IMR-90 (cell line): ENCODE data around the gene AKR7A2. TPM values are rescaled to one million over a fixed set of nuclear protein-coding genes. Genes with fewer than 3 reads are reported as not detected.

Experiments used
- ATAC-seq: fragments of 200-7000 bp; cut with Tn5 transposase; 2 replicates; pipeline ENCODE4 v1.9.1; 2020; ENCODE audit warnings: low read depth, mild to moderate bottlenecking, moderate library complexity
- BruUV-seq: library from RNA; stranded (reverse); fragments of 400-500 nt; replicated peaks from 2 replicates; lab custom pipeline; 2021; lab: Mats Ljungman, UMichigan
- CTCF ChIA-PET: fragments of 300-600 bp; formaldehyde crosslinking; extraction: SDS; loops from one replicate; lab custom pipeline; 2021; ENCODE audit warnings: antibody characterized with exemption; lab: Yijun Ruan, JAX
- POLR2A ChIA-PET: fragments of 300-600 bp; sonication (Branson Sonifier 250); formaldehyde crosslinking; loops from one replicate; lab custom pipeline; 2022; ENCODE audit warnings: antibody characterized with exemption; ENCODE audit not compliant: unreplicated experiment; lab: Charles Lee
- DNase-seq: peaks from one replicate; pipeline ENCODE4 v3.0.0; 2013
- H2AFZ ChIP-seq: replicated peaks from 2 replicates; pipeline ENCODE3; 2013; ENCODE audit warnings: low read length, mild to moderate bottlenecking; ENCODE audit not compliant: poor library complexity
- H2AK5ac ChIP-seq: 2 replicates; pipeline ENCODE4 v1.6.1; 2013; ENCODE audit warnings: low read depth, low read length, inconsistent platforms
- H2AK9ac ChIP-seq: replicated peaks from 2 replicates; pipeline ENCODE3; 2013; ENCODE audit warnings: mild to moderate bottlenecking, low read depth, low read length, moderate library complexity; ENCODE audit not compliant: poor library complexity
- H2BK120ac ChIP-seq: 2 replicates; pipeline ENCODE4 v1.6.1; 2013; ENCODE audit warnings: low read depth, low read length, inconsistent platforms
- H2BK15ac ChIP-seq: 3 replicates; pipeline ENCODE4 v1.6.1; 2013; ENCODE audit warnings: low read depth, low read length, inconsistent platforms
- H2BK20ac ChIP-seq: 2 replicates; pipeline ENCODE4 v1.6.1; 2013; ENCODE audit warnings: low read depth, mild to moderate bottlenecking, inconsistent platforms, low read length, moderate library complexity
- H2BK5ac ChIP-seq: 2 replicates; pipeline ENCODE4 v1.6.1; 2013; ENCODE audit warnings: mild to moderate bottlenecking, low read depth, low read length, inconsistent platforms; ENCODE audit not compliant: poor library complexity, severe bottlenecking
- H3K14ac ChIP-seq: replicated peaks from 2 replicates; pipeline ENCODE4 v1.6.1; 2013; ENCODE audit warnings: low read depth, low read length, inconsistent platforms
- H3K18ac ChIP-seq: 2 replicates; pipeline ENCODE4 v1.6.1; 2013; ENCODE audit warnings: low read depth, low read length, control low read depth
- H3K23ac ChIP-seq: 2 replicates; pipeline ENCODE4 v1.6.1; 2013; ENCODE audit warnings: low read depth, low read length, inconsistent platforms
- H3K27ac ChIP-seq: 2 replicates; pipeline ENCODE4 v1.5.1; 2013; ENCODE audit warnings: mild to moderate bottlenecking, control low read depth, low read length; ENCODE audit not compliant: insufficient read depth
- H3K27me3 ChIP-seq: 2 replicates; pipeline ENCODE4 v1.6.1; 2013; ENCODE audit warnings: low read length; ENCODE audit not compliant: control insufficient read depth, insufficient read depth
- H3K36me3 ChIP-seq: 2 replicates; pipeline ENCODE4 v1.6.1; 2013; ENCODE audit warnings: low read length, mixed read lengths; ENCODE audit not compliant: control insufficient read depth, insufficient read depth
- H3K4ac ChIP-seq: 2 replicates; pipeline ENCODE4 v1.6.1; 2013; ENCODE audit warnings: low read depth, low read length, inconsistent platforms
- H3K4me1 ChIP-seq: 2 replicates; pipeline ENCODE4 v1.6.1; 2013; ENCODE audit warnings: low read length, mixed read lengths; ENCODE audit not compliant: control insufficient read depth, insufficient read depth
- H3K4me2 ChIP-seq: 2 replicates; pipeline ENCODE4 v1.6.1; 2013; ENCODE audit warnings: low read depth, mild to moderate bottlenecking, control low read depth, low read length, moderate library complexity
- H3K4me3 ChIP-seq: 2 replicates; pipeline ENCODE4 v1.5.1; 2013; ENCODE audit warnings: low read depth, mild to moderate bottlenecking, control low read depth, low read length, moderate library complexity; ENCODE audit not compliant: insufficient read depth
- H3K56ac ChIP-seq: 2 replicates; pipeline ENCODE4 v1.6.1; 2013; ENCODE audit warnings: low read length, inconsistent platforms; ENCODE audit not compliant: insufficient read depth; ENCODE audit errors: extremely low read depth
- H3K79me1 ChIP-seq, 2 experiments: 2 replicates each; pipeline ENCODE4 v1.6.1; 2013; ENCODE audit warnings: low read length in 2 of 2, inconsistent platforms in 1 of 2, low read depth in 1 of 2
- H3K9ac ChIP-seq: 2 replicates; pipeline ENCODE4 v1.6.1; 2013; ENCODE audit warnings: low read depth, low read length, control low read depth
- H3K9me1 ChIP-seq: 2 replicates; pipeline ENCODE4 v1.6.1; 2013; ENCODE audit warnings: low read length, inconsistent platforms; ENCODE audit not compliant: insufficient read depth
- H3K9me3 ChIP-seq: 2 replicates; pipeline ENCODE4 v1.6.1; 2013; ENCODE audit warnings: low read length; ENCODE audit not compliant: control insufficient read depth, insufficient read depth
- H4K20me1 ChIP-seq: 2 replicates; pipeline ENCODE4 v1.6.1; 2013; ENCODE audit warnings: low read length, inconsistent platforms; ENCODE audit not compliant: insufficient read depth
- H4K5ac ChIP-seq: 2 replicates; pipeline ENCODE4 v1.6.1; 2013; ENCODE audit warnings: mild to moderate bottlenecking, low read depth, low read length, control low read depth
- H4K8ac ChIP-seq, 2 experiments: 2 replicates each; pipeline ENCODE4 v1.6.1; 2013; ENCODE audit warnings: low read depth in 2 of 2, low read length in 2 of 2, control low read depth in 1 of 2, inconsistent platforms in 1 of 2
- H4K91ac ChIP-seq: 2 replicates; pipeline ENCODE4 v1.6.1; 2013; ENCODE audit warnings: low read depth, low read length, inconsistent platforms; ENCODE audit not compliant: insufficient read depth
- BHLHE40 ChIP-seq: fragments of 150-350 bp; IDR thresholded peaks from 2 replicates; pipeline ENCODE4 v1.6.1; 2016; ENCODE audit warnings: mild to moderate bottlenecking, low read depth, low read length
- FOS ChIP-seq: fragments of 150-350 bp; IDR thresholded peaks from 2 replicates; pipeline ENCODE4 v1.6.1; 2016; ENCODE audit warnings: low read depth, low read length
- MXI1 ChIP-seq: IDR thresholded peaks from 2 replicates; pipeline ENCODE4 v1.6.1; 2012; ENCODE audit warnings: low read depth, mild to moderate bottlenecking, low read length, moderate library complexity, borderline replicate concordance
- RAD21 ChIP-seq: IDR thresholded peaks from 2 replicates; pipeline ENCODE4 v1.6.1; 2012; ENCODE audit warnings: low read length, improper control_type of control experiment
- SMC3 ChIP-seq: fragments of 150-350 bp; IDR thresholded peaks from 2 replicates; pipeline ENCODE4 v1.6.1; 2016; ENCODE audit warnings: low read depth, mild to moderate bottlenecking, antibody characterized with exemption, low read length, moderate library complexity
- WGBS, 2 experiments: methylation state at CpG; one replicate each; pipeline versions ENCODE4 v1.1.5 to v1.1.7; 2013; ENCODE audit warnings: missing lambda C conversion rate in 2 of 2; ENCODE audit not compliant: insufficient read length in 1 of 2; ENCODE audit errors: extremely low coverage in 2 of 2; 5-methylcytosine and 5-hydroxymethylcytosine counted together
- dilution Hi-C: fragments of 300-500 bp; cut with HindIII; formaldehyde crosslinking; loops from one replicate; pipeline ENCODE4 v1.14.3; 2018; ENCODE audit warnings: low sequenced_read_pairs; ENCODE audit not compliant: unreplicated experiment
- in situ Hi-C: fragments of 300-500 bp; cut with MboI; formaldehyde crosslinking; loops from 3 replicates; pipeline ENCODE4 v1.14.3; 2019; ENCODE audit warnings: low sequenced_read_pairs, inconsistent platforms, mixed read lengths
- intact Hi-C: fragments of 100-400 bp; cut with micrococcal nuclease; formaldehyde crosslinking; loops from 2 replicates; pipeline ENCODE4 v1.10.0; 2022
- polyA plus RNA-seq, 3 experiments: library from polyadenylated mRNA; depleted of rRNA; stranded (reverse); fragments of >200 nt; gene quantifications; 2 replicates each; pipeline ENCODE4 v1.2.3, GENCODE V29; 2012; ENCODE audit warnings: low replicate concordance in 1 of 3
- total RNA-seq: library from RNA; depleted of rRNA; stranded (reverse); fragments of >200 nt; gene quantifications from 2 replicates; pipeline ENCODE4 v1.2.3, GENCODE V29; 2012

AKR7A2 gene
- total and polyA plus RNA-seq, 2 of the 4 experiments (the other 2 are of a cell fraction): 55.8 to 60.2 TPM

GRCh38 chr1:19309123-19309813 is 2.7 kb downstream of the AKR7A2 start:
- no peak overlapping the region for H3K56ac ChIP-seq
- dilution Hi-C loops (no loop called here), intact Hi-C loops (no loop called here), in situ Hi-C loops (no loop called here)
- H4K20me1 ChIP-seq: peaks cover 21% of the 10 kb centered on the region
- H3K9me1 ChIP-seq: peaks cover 21% of the 10 kb centered on the region
- no peak overlapping the region for H2BK5ac ChIP-seq
- H3K9ac ChIP-seq: no peak overlapping the region
- DNase-seq: peak; percentile 93
- no peak overlapping the region for H4K91ac ChIP-seq
- H3K4me1 ChIP-seq: peaks cover 18% of the 10 kb centered on the region
- H2AFZ ChIP-seq: no peak overlapping the region
- ChIA-PET CTCF (no interaction called here), POLR2A (interaction anchor here (0.5 to 0.6 kb wide), 2 partner anchors 34 to 39 kb away, joined by 3 to 5 read pairs; no protein-coding TSS in a partner anchor)
- no peak overlapping the region for H2BK20ac ChIP-seq
- H3K27me3 ChIP-seq: no peaks in the 10 kb centered on the region
- H2BK15ac ChIP-seq: no peak overlapping the region
- H3K9me3 ChIP-seq: no peaks in the 10 kb centered on the region
- no TSS peak for BruUV-seq
- no peak overlapping the region for H4K5ac ChIP-seq
- no peak overlapping the region for H3K14ac ChIP-seq
- H4K8ac ChIP-seq: no peak overlapping the region
- peaks cover 18 to 53% of the 10 kb centered on the region in 2 experiments for H3K79me1 ChIP-seq
- H3K18ac ChIP-seq: no peak overlapping the region
- ATAC-seq: peak; percentile 14
- WGBS, 2 experiments: 100% methylated on average over 1 of the region's 6 CpGs; no CpG with 5 or more reads in 1 of the 2 experiments
- TF ChIP-seq SMC3: no peak
- TF ChIP-seq MXI1: peak; percentile 74; the same call in 1 of the 2 replicates
- TF ChIP-seq BHLHE40: peak; percentile 26; the same call in 1 of the 2 replicates
- TF ChIP-seq RAD21: 0 out of 2 replicates have a peak, but pooled peaks have one; percentile 8
- 0 out of 2 replicates have a peak, but pooled peaks have one; percentile 6 for TF ChIP-seq FOS
- H3K23ac ChIP-seq: 0 out of 2 replicates have a peak overlapping the region, but pooled peaks have one; percentile 2
- no peak overlapping the region for H3K4me3 ChIP-seq
- no peak overlapping the region for H2AK9ac ChIP-seq
- peak overlapping the region; percentile 33; the same call in 1 of the 2 replicates for H3K4me2 ChIP-seq
- H3K4ac ChIP-seq: no peak overlapping the region
- no peak overlapping the region; the same call in 1 of the 2 replicates for H3K27ac ChIP-seq
- peaks cover 35% of the 10 kb centered on the region for H3K36me3 ChIP-seq
- no peak overlapping the region for H2AK5ac ChIP-seq
- H2BK120ac ChIP-seq: no peak overlapping the region
